Kidney (tissue), 14 donors: ENCODE measurements around the gene ATP8A2. TPM values are rescaled to one million over a fixed set of nuclear protein-coding genes. Genes with fewer than 3 reads are reported as not detected.

Source experiments
- DNase-seq, 5 donors: peaks; one replicate each; pipeline ENCODE4 v3.0.0-alpha.2; 2013 to 2020
- FAIRE-seq: peaks from 2 replicates; lab custom pipeline; 2012; peaks lifted over from hg19 to GRCh38; lab: Jason Lieb, UNC
- H3K27ac ChIP-seq, 2 donors: one replicate each; pipeline ENCODE4 v1.7.0; 2013; ENCODE audit warnings: low read depth in 2 of 2, low read length in 2 of 2, inconsistent platforms in 1 of 2
- H3K27me3 ChIP-seq: one replicate; pipeline ENCODE4 v1.7.1; 2013; ENCODE audit warnings: low read length, inconsistent platforms; ENCODE audit not compliant: control insufficient read depth, insufficient read depth
- H3K36me3 ChIP-seq, 3 donors: one replicate each; pipeline versions ENCODE4 v1.7.0 to v1.7.1; 2013; ENCODE audit warnings: low read length in 3 of 3, control low read depth in 1 of 3, inconsistent platforms in 1 of 3; ENCODE audit not compliant: insufficient read depth in 3 of 3, control insufficient read depth in 2 of 3
- H3K4me1 ChIP-seq, 3 donors: one replicate each; pipeline versions ENCODE4 v1.7.0 to v1.7.1; 2013; ENCODE audit warnings: low read length in 3 of 3, inconsistent platforms in 1 of 3, low read depth in 1 of 3; ENCODE audit not compliant: control insufficient read depth in 2 of 3, insufficient read depth in 2 of 3
- H3K4me3 ChIP-seq, 3 donors: one replicate each; pipeline versions ENCODE4 v1.7.0 to v1.8.1; 2013; ENCODE audit warnings: low read length in 3 of 3, control low read depth in 1 of 3, inconsistent platforms in 1 of 3
- H3K9ac ChIP-seq, 3 donors: one replicate each; pipeline versions ENCODE4 v1.7.0 to v1.7.1; 2013; ENCODE audit warnings: low read length in 3 of 3, control low read depth in 1 of 3, inconsistent platforms in 1 of 3
- H3K9me3 ChIP-seq, 3 donors: one replicate each; pipeline versions ENCODE4 v1.7.0 to v1.7.1; 2013; ENCODE audit warnings: low read length in 3 of 3, control low read depth in 1 of 3, inconsistent platforms in 1 of 3; ENCODE audit not compliant: control insufficient read depth in 2 of 3, insufficient read depth in 1 of 3
- CTCF ChIP-seq: IDR thresholded peaks from 3 replicates; pipeline ENCODE4 v1.5.1; 2012; ENCODE audit warnings: mild to moderate bottlenecking, moderate library complexity, borderline replicate concordance; ENCODE audit not compliant: insufficient read depth; ENCODE audit errors: extremely low read depth
- intact Hi-C: fragments of 100-400 bp; cut with DNase I; formaldehyde crosslinking; loops from one replicate; pipeline ENCODE4 v1.11.1; 2022
- polyA plus RNA-seq: library from polyadenylated mRNA; stranded (reverse); fragments of 350-450 nt; fragmentation: Illumina TruSeq; extraction: RNeasy Lipid Tissue Mini Kit (QIAGEN cat#74804); gene quantifications from one replicate; pipeline ENCODE4 v1.2.3, GENCODE V29; 2014; ENCODE audit warnings: low read depth, low replicate concordance; ENCODE audit not compliant: insufficient read depth
- total RNA-seq: library from RNA; stranded (reverse); fragmentation: NEBNext Ultra II Directional; extraction: Animal tissue kit (Norgen Biotek cat#: 25700); gene quantifications from one replicate; pipeline ENCODE4 v1.2.1, GENCODE V29; 2021
- donor health status: control.
- donor health status: control.
- donor health status: control.
- donor health status: control.
- donor health status: control.
- donor health status: DM: yes; HTN: yes; CAD: no.
- donor health status: Normal renal cell carcinoma (clear cell type).

ATP8A2 gene
- total and polyA plus RNA-seq, 2 donors from 2014 or later: 0.50 to 0.73 TPM

DNA sequence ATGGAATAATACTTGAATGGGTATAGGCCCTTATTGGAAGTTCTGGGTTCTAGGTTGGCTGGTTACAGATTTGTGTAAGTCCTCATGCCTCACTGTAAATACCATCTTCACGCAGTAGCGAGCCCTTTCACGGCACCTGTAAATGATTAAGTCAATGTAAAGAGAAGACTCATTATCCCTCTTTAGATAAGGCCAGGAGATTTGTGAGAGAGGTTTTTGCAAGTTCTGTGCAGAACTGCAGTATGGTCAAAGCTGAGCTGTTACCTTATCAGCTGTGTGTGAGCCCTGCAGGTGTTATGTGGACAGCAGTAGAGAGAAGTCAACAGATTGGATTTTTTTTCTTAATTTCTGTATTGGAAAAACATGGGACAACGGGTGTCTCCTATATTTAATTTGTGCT is 538.5 kb downstream of the ATP8A2 start:
- Histone ChIP-seq H3K9ac (no peak overlapping the region), H3K27ac (no peak overlapping the region), H3K4me3 (no peak overlapping the region), H3K9me3 (no peaks in the 10 kb centered on the region), H3K27me3 (no peaks in the 10 kb centered on the region), H3K4me1 (no peaks in the 10 kb centered on the region), H3K36me3 (no peaks in the 10 kb centered on the region)
- no peak for TF ChIP-seq CTCF
- intact Hi-C loops: no loop called here
- no peak for DNase-seq
- FAIRE-seq: no peak

- no peak for DNase-seq
- Histone ChIP-seq H3K9ac (no peak overlapping the region), H3K27me3 (no peaks in the 10 kb centered on the region), H3K4me3 (no peak overlapping the region), H3K27ac (no peak overlapping the region), H3K4me1 (no peaks in the 10 kb centered on the region), H3K9me3 (no peaks in the 10 kb centered on the region), H3K36me3 (no peaks in the 10 kb centered on the region)
- FAIRE-seq: no peak
- TF ChIP-seq CTCF: no peak
- intact Hi-C loops: no loop called here
These were observed 539.2 kb downstream of the ATP8A2 start for GRCh38 chr13:25910991-25911419.

DNA sequence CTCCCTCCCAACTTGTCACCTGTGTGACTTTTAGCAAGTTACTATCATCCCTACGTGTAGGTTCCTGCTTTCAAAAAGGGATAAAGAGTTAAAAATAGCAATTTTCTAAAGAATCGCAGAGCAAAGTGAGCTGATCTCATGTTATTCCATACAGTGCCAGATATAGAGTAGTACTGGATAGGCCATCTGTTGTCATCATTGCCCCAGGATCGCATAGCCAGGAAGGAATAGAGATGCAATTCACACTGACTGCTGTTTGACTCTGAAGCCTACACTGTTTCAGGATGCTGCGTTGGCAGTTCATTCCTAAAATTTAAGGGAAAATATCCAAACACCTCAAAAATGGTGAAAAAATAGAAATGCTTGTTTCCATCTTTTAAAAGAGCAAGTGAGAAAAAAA is 541.2 kb downstream of the ATP8A2 start:
- FAIRE-seq: no peak
- intact Hi-C loops: no loop called here
- no peaks in the 10 kb centered on the region for H3K36me3 ChIP-seq

More for the DNA sequence above, 541.2 kb downstream of the ATP8A2 start:
- no peak overlapping the region for H3K27ac ChIP-seq
- H3K4me3 ChIP-seq: no peak overlapping the region
- no peaks in the 10 kb centered on the region for H3K9me3 ChIP-seq
- no peaks in the 10 kb centered on the region for H3K4me1 ChIP-seq
- H3K9ac ChIP-seq: no peak overlapping the region
- no peaks in the 10 kb centered on the region for H3K27me3 ChIP-seq
- DNase-seq: no peak
- TF ChIP-seq CTCF: no peak
